PC-3 (cell line): ENCODE data around the gene ANKRD10. TPM values are rescaled to one million over a fixed set of nuclear protein-coding genes. Genes with fewer than 3 reads are reported as not detected.

Source experiments
- ATAC-seq: fragments of 200-7000 bp; cut with Tn5 transposase; 2 replicates; pipeline ENCODE4 v1.9.1; 2020; ENCODE audit warnings: mild to moderate bottlenecking, moderate library complexity
- BruUV-seq: library from RNA; stranded (reverse); fragments of 400-500 nt; replicated peaks from 2 replicates; lab custom pipeline; 2021; lab: Mats Ljungman, UMichigan
- CTCF ChIA-PET: fragments of 300-600 bp; sonication (Branson Sonifier 250); formaldehyde crosslinking; loops from one replicate; lab custom pipeline; 2022; ENCODE audit warnings: antibody characterized with exemption; lab: Charles Lee
- POLR2A ChIA-PET: fragments of 300-600 bp; sonication (Branson Sonifier 250); formaldehyde crosslinking; loops from one replicate; lab custom pipeline; 2022; ENCODE audit warnings: antibody characterized with exemption; ENCODE audit not compliant: unreplicated experiment; lab: Charles Lee
- DNase-seq: peaks from one replicate; pipeline ENCODE4 v3.0.0-alpha.2; 2015
- H2AFZ ChIP-seq: fragments of 300-600 bp; sonication (generic); 2 replicates; pipeline ENCODE4 v1.6.0; 2016; ENCODE audit warnings: antibody characterized with exemption, low read length
- H3F3A ChIP-seq: fragments of 300-600 bp; sonication (generic); one replicate; pipeline ENCODE4 v1.6.0; 2017; ENCODE audit warnings: antibody characterized with exemption, low read length, control low read depth, mild to moderate bottlenecking; ENCODE audit not compliant: unreplicated experiment
- H3K27ac ChIP-seq: fragments of 300-600 bp; sonication (generic); 2 replicates; pipeline ENCODE4 v1.5.1; 2016; ENCODE audit warnings: mild to moderate bottlenecking, low read length
- H3K27me3 ChIP-seq: fragments of 300-600 bp; sonication (generic); 2 replicates; pipeline ENCODE4 v1.6.1; 2016; ENCODE audit warnings: low read length, mixed read lengths
- H3K36me3 ChIP-seq: fragments of 300-600 bp; sonication (generic); 2 replicates; pipeline ENCODE4 v1.6.1; 2016; ENCODE audit warnings: low read depth, mixed run types, low read length, mixed read lengths
- H3K4me1 ChIP-seq: fragments of 300-600 bp; sonication (generic); 2 replicates; pipeline ENCODE4 v1.5.1; 2016; ENCODE audit warnings: low read length; ENCODE audit not compliant: insufficient read depth
- H3K4me2 ChIP-seq: fragments of 300-600 bp; sonication (generic); 2 replicates; pipeline ENCODE4 v1.6.0; 2016; ENCODE audit warnings: low read length
- H3K4me3 ChIP-seq: fragments of 300-600 bp; sonication (generic); 2 replicates; pipeline ENCODE4 v1.5.1; 2016; ENCODE audit warnings: mild to moderate bottlenecking, low read length, mixed read lengths
- H3K79me2 ChIP-seq: fragments of 300-600 bp; sonication (generic); 2 replicates; pipeline ENCODE4 v1.6.1; 2017; ENCODE audit warnings: low read length, mixed read lengths
- H3K9ac ChIP-seq: fragments of 300-600 bp; sonication (generic); 2 replicates; pipeline ENCODE4 v1.6.0; 2016; ENCODE audit warnings: mild to moderate bottlenecking, low read length
- H3K9me2 ChIP-seq: fragments of 300-600 bp; sonication (generic); replicated peaks from 2 replicates; pipeline ENCODE4 v1.6.1; 2016; ENCODE audit warnings: mixed run types, low read length, mixed read lengths
- H3K9me3 ChIP-seq: fragments of 300-600 bp; sonication (generic); 2 replicates; pipeline ENCODE4 v1.6.1; 2016; ENCODE audit warnings: low read length, mixed read lengths
- H4K20me1 ChIP-seq: fragments of 300-600 bp; sonication (generic); 2 replicates; pipeline ENCODE4 v1.6.1; 2016; ENCODE audit warnings: low read length, mixed read lengths
- CTCF ChIP-seq: fragments of 300-600 bp; sonication (generic); conservative IDR thresholded peaks from 2 replicates; pipeline ENCODE4 v1.5.1; 2017; ENCODE audit warnings: antibody characterized with exemption, low read depth, mild to moderate bottlenecking, low read length
- EZH2 ChIP-seq: fragments of 300-600 bp; sonication (generic); IDR thresholded peaks from one replicate; pipeline ENCODE4 v1.6.1; 2017; ENCODE audit warnings: antibody characterized with exemption, mild to moderate bottlenecking, low read length; ENCODE audit not compliant: unreplicated experiment
- EZH2phosphoT487 ChIP-seq: fragments of 300-600 bp; sonication (generic); IDR thresholded peaks from 2 replicates; pipeline ENCODE4 v1.6.1; 2018; ENCODE audit warnings: mild to moderate bottlenecking, antibody characterized with exemption, low read length, borderline replicate concordance
- intact Hi-C: fragments of 100-400 bp; cut with micrococcal nuclease; formaldehyde crosslinking; loops from 2 replicates; pipeline ENCODE4 v1.9.0; 2023
- total RNA-seq: library from RNA; depleted of rRNA; stranded (reverse); fragments of >200 nt; gene quantifications from 2 replicates; pipeline ENCODE4 v1.2.3, GENCODE V29; 2014

The ANKRD10 gene
- total RNA-seq, 1 experiment from 2014 or later, result 60.2 TPM

GRCh38 chr13:110929104-110929777 lies 14.4 kb upstream of the ANKRD10 start:
- intact Hi-C loops, result no loop called here
- H2AFZ ChIP-seq, result no peak overlapping the region

GRCh38 chr13:110925023-110925612 lies 10.2 kb upstream of the ANKRD10 start:
- Histone ChIP-seq H2AFZ (no peak overlapping the region), H3K4me3 (no peak overlapping the region), H3K79me2 (no peaks in the 10 kb centered on the region), H3K27me3 (0 out of 2 replicates have a peak, but pooled peaks cover under 1% of the 10 kb centered on the region), H4K20me1 (no peaks in the 10 kb centered on the region), H3K27ac (no peak overlapping the region), H3K4me1 (no peaks in the 10 kb centered on the region; the same call in 1 of the 2 replicates), H3K36me3 (no peaks in the 10 kb centered on the region), H3K9ac (no peak overlapping the region), H3K4me2 (no peak overlapping the region), H3F3A (no peaks in the 10 kb centered on the region), H3K9me3 (no peaks in the 10 kb centered on the region), H3K9me2 (no peaks in the 10 kb centered on the region)
- intact Hi-C loops, result no loop called here
- ATAC-seq (no peak), DNase-seq (no peak)
- ChIA-PET CTCF (no interaction called here), POLR2A (no interaction called here)
- no peak for TF ChIP-seq EZH2phosphoT487
- TF ChIP-seq CTCF, result 0 out of 2 replicates have a peak, but pooled peaks have one; percentile 10
- no peak for TF ChIP-seq EZH2
- BruUV-seq, result no TSS peak

More at GRCh38 chr13:110929104-110929777, 14.4 kb upstream of the ANKRD10 start:
- 0 out of 2 replicates have a peak, but pooled peaks cover 7% of the 10 kb centered on the region for H3K27me3 ChIP-seq
- H3K4me2 ChIP-seq, result no peak overlapping the region
- no peaks in the 10 kb centered on the region for H4K20me1 ChIP-seq
- H3K9me3 ChIP-seq, result no peaks in the 10 kb centered on the region
- no peaks in the 10 kb centered on the region for H3F3A ChIP-seq
- no peaks in the 10 kb centered on the region for H3K4me1 ChIP-seq
- TF ChIP-seq EZH2 (no peak), CTCF (no peak), EZH2phosphoT487 (no peak)
- ATAC-seq (no peak), DNase-seq (no peak)
- no peaks in the 10 kb centered on the region for H3K79me2 ChIP-seq
- H3K27ac ChIP-seq, result no peak overlapping the region
- H3K9me2 ChIP-seq, result no peaks in the 10 kb centered on the region
- ChIA-PET CTCF (no interaction called here), POLR2A (no interaction called here)
- H3K4me3 ChIP-seq, result no peak overlapping the region
- BruUV-seq, result no TSS peak
- no peaks in the 10 kb centered on the region for H3K36me3 ChIP-seq
- no peak overlapping the region for H3K9ac ChIP-seq

- H3K4me3 ChIP-seq, result no peak overlapping the region
- POLR2A ChIA-PET, result no interaction called here
- H3K4me1 ChIP-seq, result no peaks in the 10 kb centered on the region; the same call in 1 of the 2 replicates
- H4K20me1 ChIP-seq, result no peaks in the 10 kb centered on the region
- intact Hi-C loops, result no loop called here
- H3F3A ChIP-seq, result no peaks in the 10 kb centered on the region
- no peaks in the 10 kb centered on the region for H3K9me2 ChIP-seq
- no peaks in the 10 kb centered on the region for H3K27me3 ChIP-seq
- no TSS peak for BruUV-seq
- H3K9me3 ChIP-seq, result no peaks in the 10 kb centered on the region
- no peak overlapping the region for H3K27ac ChIP-seq
- DNase-seq (no peak), ATAC-seq (no peak)
- no peak overlapping the region for H3K4me2 ChIP-seq
- no peaks in the 10 kb centered on the region for H3K79me2 ChIP-seq
- CTCF ChIA-PET, result no interaction called here
- TF ChIP-seq EZH2 (no peak), CTCF (no peak), EZH2phosphoT487 (no peak)
- no peak overlapping the region for H2AFZ ChIP-seq
- H3K36me3 ChIP-seq, result no peaks in the 10 kb centered on the region
- no peak overlapping the region for H3K9ac ChIP-seq
Measured at GRCh38 chr13:110924639-110924934, 9.7 kb upstream of the ANKRD10 start.
